Central memory CD4-positive, alpha-beta T cell (primary cell): ENCODE data around the gene FOXC2.

Source experiments
- DNase-seq: peaks from one replicate; pipeline ENCODE4 v3.0.0; 2022

The FOXC2 gene

DNA sequence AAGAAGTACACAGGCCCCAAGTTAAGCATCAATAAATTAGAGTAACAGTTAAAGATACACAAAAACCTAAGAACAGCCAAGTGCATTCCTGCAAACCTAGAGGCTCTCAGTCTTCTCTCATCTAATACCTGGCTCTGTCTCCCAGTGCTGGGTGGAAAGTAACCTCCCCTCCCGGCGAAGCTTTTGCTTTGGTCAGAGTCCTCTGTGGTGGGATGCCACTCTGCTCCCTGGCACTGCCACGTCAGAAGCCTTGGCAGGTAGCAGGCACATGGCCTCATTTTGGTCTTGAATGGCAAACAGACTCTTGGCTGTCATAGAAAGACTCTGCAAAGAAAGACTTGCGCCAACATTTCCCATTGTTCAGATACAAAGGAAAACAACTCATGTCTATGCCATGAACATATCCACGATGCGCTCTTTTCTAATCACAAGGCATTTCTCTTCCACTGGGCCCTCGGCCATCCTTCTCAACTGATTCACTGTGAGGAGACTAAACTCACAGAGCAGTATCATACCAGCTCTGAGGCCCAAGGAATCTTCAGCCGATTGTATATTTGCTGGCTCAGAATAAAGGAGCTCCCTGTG, 32.8 kb upstream of the FOXC2 start:
- DNase-seq: no peak

DNA sequence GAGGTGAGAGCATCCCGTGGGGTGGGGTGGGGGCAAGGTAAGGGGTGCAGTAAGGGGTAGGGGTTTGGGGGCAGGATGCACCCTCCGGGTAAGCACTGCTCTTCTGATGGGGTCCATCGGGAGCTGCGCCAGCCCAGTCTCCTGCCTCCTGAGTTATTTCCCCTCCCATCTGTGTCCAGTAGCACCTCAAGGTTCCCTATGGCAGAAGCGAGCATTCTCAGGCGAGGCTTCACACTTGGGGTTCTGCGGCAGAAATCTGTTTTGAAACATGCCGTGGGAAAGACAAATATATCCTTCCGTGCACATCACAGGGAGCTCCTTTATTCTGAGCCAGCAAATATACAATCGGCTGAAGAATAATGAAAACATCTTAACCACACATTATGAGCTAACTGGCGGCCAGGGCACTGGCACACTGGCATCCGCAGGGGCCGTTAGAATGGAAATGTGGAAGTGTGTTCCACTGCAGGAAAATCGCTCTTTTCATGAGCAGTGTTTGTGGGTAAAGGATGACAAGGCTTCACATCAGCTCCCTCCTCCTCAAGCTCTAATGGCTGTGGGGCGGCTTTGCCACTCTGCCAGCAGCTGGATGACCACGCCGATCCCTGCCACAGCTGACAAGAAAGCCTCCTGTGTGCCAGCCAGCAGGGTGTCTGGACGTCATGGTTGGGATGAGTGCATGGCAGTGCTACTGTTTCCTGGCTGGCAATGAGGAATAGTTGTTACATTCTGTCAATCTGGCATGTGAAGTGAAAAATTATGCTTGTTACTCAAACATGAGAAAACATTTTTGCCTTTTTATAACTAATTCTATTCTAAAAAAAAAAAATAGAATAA, 31.6 kb upstream of the FOXC2 start:
- DNase-seq: no peak

DNA sequence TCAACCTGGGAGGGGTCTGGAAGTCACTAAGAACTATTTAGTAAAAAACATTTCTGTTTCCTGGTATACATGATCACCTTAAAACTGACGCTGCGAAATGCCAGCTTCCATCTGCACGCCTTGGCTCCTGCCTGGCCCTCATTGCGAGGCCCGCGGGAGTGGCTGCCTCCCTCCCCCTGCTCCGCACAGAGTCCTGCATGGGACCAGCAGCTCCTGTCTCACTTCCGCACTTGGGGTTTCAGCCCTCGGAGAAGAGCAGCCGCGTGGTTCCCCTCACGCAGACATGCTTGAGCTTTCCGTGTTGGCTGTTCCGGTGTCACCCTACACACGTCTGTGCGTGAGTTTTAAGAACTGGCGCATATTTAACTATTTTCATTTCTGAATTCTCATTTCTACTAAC, 30.0 kb upstream of the FOXC2 start:
- DNase-seq: no peak

DNA sequence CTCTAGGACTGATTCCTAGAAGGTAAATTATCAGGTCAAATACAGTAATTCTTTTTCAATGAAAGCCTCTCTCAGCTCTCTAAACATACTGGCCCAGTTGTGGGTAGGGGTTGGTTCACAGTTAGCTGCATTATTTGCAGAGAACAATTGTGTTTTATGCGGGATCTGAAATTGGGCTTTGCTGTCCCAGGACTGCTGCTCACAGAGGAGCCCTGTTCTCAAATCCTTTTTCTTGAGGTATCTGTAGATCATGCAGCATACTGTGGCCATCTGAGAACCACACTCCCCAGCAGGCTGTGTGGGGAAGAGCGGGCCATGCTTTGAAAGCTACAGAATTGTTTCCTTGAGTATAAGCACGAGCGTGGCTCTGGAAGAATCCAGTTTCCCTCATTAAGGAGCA, 29.1 kb upstream of the FOXC2 start:
- no peak for DNase-seq

DNA sequence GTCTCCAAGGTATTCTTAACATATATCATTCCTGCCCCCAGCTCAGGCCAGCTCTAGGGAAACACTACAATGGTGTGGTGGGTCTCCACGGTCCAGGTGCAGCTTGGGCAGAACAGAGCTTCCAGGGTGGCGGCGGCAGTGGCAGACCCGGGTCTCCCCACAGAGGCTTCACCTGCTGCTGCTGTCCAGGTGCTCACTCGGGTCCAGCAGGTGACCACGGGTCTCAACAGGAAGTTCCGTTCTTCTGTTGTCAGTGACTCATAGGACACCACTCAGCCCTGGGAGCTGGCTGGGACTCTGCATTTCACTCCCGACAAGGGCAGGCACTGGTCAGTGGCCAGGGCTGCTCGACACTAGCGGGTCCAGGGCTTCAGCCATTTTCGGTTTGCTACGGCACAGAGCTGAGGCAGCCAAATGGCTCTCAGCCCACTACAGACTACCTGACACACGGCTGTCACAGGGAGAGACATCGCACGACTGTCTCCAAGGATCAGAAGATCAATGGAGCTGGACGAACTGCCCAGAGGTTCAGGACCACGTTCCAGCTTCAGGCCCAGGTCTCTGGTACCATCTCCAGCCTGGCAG, 28.3 kb upstream of the FOXC2 start:
- no peak for DNase-seq

DNA sequence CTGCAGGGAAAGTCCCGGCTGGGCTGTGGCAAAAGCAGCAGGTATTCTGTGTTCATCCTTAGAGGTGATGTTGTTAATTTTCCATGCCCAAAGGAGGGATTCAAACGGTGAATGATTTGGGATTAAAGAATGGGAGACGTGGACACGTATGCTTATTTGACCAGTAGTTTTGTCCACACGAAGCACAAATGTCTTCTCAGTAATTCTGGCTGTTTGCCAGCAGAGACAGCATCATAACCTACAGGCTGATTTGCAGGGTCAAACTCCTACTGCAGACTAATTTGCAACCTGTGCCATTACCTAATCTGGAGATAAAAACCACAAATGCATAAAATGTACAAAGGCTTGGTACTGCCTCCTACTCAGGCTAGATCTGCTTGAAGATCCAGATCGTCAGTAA, 25.7 kb upstream of the FOXC2 start:
- no peak for DNase-seq

DNA sequence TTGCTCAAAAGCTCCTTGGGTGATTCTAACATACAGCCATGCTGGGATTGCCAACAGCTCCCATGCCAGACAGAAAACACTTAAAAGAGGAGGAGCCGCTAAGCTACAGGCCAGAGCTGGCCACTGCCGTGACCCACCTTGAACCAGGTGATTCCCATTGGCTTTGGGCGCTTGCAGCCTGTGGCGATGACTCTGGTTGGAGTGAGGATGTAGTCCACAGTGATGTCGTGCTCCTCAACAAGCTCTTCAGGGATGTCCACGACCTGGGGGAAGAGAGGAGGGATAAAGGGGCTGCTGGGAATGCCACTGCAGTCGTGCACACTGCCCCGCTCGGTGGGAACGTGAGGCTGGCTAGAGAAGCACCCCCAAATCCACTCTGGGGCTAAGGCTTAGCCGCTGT, 25.1 kb upstream of the FOXC2 start:
- no peak for DNase-seq

DNA sequence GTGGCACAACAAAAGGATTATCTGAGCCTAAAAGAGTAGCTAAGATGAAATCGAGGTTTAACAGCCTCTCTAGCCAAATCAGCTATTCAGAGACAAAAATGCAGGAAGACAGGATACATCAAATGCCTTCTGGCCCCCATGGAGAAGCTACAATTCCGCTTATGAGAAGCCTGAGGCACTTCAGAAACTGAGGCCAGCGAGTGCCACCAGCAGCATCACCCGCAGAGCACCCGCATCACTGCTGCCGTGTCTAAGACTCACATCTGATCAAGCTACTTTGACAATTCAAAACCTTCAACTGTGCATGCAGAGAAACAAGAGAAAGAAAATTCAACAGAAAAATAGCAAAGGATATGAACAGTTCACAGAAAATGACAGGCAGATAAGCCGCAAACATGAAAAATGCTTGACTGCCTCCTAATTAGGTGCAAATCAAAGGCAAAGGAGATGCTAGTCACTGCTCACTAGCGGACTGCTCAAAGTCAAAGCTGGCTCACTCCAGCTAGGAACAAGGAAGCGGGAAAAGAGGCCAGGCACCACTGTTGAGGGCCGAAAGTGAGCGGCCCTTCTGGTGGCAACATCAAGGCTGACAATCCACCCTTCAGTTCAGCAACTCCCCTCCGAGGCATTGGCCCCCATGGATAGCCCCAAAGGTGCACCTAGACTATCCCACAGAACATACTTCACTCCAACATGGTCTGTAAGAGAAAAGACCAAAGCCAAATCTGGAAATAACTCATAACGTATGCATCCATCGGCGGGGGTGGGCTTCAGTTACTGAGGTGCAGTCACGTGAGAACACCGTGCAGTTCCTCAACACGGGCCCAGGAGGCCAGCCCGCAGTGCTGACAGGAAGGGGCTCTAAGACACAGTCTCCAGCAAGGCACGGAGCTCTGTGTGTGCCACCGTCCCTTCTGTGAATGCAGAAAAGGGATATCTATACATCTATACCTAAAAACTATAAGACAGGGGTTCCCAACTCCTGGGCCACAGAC, 23.6 kb upstream of the FOXC2 start:
- DNase-seq: no peak

DNA sequence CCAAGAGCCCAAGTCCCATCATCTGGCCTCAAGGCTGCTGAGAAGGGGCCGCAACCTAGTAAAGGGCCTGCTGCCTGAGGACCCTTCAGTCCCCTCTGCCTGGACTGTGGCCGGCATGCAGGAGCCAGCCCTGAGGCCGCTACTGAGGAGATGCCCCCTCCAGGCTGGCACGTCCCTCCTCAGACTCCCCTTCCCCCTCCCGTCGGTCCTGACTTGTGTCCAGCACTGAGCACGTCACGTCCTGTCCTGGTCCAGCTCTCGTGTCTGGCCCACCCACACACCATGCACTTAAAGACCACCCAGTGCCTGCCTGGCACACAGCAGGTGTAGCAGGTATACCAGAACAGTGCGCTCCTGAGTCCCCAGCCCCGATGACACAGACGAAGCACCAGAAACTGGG, 21.1 kb upstream of the FOXC2 start:
- DNase-seq: no peak

DNA sequence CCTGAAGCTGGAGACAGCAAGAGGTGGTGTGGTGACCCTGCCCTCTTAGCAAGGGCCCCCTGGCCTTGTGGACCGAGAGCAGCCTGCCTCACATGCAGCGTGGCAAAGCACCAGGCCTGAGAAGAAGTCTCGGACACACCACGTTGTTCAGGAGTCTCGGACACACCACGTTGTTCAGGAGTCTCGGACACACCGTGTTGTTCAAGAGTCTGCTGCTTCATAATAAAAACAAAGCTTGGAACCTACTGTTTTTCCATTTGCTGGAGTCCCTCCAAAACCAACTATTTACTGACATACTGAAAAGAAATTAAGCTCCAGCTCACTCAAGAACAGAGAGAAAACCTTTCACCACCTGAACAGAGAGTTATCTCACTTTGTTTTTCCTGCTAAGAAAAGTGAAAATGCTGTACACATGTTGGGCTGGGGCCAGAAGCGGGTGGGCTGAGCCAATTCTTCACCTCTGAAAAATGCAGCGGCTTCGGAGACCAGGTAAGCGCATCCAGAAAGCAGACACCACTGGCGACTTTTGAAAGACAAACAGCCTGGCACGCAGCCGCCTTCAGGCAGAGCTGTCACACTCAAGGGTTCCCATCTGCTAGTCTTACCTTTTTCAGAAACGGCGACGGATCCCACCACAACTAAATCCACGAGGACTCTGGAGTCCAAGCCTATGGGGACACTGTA, 20.5 kb upstream of the FOXC2 start:
- DNase-seq: no peak

DNA sequence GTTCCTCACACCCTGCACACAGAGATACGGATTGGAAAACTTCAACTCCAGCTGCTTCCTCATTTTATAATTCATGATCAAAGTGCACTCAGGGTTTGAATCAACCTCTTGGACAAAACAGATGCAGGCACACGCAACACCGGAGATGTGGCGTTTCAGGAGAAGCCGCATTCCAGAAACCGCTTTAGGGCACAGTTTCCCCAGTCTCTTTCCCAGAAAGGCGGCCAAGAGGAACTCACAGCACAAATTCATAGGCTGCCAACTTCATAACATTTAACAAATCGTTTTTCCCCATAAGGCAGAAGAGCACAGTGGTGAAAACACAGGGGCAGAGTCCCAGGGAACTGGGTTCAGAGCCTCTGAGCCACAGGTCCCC, 20.0 kb upstream of the FOXC2 start:
- DNase-seq: no peak

DNA sequence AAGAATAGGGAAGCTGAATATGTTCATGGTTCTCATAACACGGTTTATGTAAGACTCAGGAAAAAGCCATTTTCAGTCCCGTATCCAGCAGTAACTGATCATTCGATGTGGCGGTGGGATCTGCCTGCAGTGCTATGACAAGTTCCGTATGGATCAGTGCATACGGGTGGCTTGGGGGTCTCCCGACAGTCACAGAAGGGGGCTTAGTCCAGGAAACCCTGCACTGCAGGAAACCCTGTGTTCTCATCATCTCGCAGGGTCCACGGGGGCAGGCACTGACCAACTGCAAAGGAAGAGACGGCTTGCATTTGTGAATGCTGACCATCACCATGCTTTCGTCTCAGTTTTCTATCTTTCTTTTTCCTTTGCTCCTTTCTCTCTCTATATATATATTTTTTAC, 19.3 kb upstream of the FOXC2 start:
- no peak for DNase-seq

DNA sequence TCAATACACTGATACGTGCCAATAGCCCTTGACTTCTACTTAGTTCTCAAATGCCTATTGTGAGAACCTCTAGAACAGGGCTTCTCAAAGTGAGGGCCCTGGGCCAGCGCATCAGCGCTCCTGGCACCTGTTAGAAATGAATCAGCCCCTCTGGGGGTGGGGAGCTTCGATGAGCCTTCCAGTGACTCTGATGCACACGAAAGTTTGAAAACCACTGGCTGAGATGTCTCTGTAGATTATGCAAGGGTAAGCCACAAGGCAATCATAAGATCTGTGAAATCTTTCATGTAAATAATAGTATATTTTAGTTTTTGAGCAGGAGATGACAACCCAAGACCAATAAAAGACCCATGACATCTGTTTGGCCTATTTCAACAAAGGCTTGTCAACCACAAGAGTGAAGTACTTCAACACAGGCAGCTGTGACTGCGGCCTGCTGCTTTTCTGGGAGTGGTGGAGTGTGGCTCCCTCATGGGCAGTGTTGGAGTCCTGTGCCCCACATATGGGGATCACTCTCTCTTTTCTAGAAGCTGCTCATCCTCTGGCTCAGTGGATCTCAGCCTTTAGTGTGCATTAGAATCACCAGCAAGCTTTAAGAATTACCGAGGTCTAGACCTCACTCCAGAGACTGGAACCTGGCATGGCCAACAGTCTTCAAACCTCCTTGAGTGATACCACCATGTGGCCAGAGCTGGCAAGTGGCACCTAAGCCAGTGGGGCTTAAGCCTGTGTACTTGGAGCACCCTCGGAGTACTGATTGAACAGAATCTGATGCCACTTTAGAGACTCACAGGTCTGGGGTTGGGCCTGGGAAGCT, 17.3 kb upstream of the FOXC2 start:
- DNase-seq: no peak

DNA sequence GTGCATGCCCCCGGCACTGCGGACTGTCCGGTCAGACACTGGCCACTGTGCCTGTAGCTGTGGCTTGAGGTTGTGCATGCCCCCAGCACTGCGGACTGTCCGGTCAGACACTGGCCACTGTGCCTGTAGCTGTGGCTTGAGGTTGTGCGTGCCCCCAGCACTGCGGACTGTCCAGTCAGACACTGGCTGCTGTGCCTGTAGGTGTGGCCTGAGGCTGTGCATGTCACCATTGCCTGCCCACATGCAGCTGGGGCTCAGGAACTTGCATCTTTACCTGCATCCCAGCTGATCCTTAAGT, 16.8 kb upstream of the FOXC2 start:
- DNase-seq: no peak

DNA sequence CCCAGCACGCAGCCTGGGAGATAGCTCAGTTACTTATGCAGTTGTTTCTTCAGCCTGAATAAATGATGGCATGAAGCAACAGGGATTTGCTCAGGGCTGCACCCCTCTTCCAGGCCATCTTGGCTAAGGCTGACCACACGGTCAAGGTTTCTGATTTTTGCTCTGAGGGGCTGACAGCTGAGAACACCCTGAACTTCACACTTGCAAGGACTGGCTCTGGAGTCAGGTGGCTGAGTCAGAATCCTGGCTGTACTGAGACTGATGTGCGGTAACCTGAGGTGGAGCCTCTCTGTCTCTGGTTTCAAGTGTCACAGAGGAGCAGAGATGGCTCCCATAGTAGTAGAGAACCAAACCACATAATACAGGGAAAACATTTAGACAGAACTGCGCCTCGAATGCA, 16.3 kb upstream of the FOXC2 start:
- no peak for DNase-seq

DNA sequence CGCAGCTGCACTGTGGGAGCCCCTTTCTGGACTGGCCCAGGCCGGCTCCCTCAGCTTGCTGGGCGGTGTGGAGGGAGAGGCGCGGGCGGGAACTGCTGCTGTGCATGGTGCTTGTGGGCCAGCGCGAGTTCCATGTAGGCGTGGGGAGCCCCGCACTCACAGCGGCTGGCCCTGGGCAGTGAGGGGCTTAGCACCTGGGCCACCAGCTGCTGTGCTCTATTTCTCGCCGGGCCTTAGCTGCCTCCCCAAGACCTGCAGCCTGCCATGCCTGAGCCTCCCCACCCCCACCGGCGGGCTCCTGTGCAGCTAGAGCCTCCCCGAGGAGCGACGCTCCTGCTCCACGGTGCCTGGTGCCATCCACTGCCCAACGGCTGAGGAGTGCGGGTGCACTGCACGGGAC, 13.3 kb upstream of the FOXC2 start:
- DNase-seq: no peak

DNA sequence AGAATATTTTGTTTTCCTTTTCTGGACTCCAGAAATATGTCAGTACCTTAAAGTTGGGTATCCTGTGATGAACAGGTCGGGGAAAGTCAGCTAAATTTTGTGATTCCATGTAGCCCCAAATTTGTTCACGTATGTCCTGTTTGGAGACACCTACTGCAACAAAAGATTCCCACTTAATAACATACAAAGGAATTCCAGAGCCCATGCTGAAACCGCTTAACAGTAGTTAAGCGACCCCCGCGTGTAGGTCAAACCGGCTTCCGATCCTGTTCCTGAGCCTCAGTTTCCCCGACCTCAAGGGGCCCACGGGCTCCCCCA, 12.1 kb upstream of the FOXC2 start:
- no peak for DNase-seq

DNA sequence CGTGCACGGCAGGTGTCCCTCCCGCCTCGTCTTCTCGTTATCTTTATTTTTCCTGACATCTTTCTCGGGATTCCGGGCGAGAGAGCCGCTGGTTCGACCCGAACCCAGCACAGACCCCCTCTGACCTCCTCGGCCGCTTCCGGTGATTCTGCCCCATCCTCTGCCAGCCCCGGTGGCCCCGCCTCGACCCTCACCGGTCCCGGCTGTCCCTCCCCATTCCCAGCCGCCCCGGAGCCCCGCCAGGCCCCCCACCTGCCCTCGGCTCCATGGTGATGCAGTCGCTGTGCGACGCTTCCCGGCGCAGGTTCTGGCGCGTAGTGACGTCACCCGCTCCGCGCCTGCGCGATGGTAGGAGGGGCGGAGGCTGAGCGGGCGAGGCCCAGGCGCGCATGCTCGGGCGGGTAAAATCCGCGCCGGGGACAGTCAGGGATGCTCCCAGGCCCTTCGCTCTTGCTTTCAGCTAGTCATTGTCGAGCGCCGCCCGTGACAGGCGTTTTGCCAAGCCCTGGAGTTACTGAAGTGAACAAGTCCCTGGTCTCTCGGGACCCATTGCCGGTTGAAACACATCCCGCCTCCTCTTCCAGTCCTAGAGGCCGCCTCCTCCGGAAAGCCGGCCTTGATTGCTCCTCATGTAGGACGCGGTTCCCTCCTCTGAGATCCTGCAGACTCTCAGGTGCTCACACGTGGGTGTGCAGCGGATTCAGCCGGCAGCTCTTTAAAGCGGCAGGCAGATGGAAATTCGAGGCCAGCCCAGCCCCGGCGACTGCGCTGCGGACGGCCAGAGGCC, 11.5 kb upstream of the FOXC2 start, which contains the start of gene MTHFSD:
Gene MTHFSD, minus strand, starts transcription at position 319 of the 787 bp plus-strand sequence. Its CDS starts 51 bp downstream, at position 268.
- DNase-seq: peak; percentile 94

DNA sequence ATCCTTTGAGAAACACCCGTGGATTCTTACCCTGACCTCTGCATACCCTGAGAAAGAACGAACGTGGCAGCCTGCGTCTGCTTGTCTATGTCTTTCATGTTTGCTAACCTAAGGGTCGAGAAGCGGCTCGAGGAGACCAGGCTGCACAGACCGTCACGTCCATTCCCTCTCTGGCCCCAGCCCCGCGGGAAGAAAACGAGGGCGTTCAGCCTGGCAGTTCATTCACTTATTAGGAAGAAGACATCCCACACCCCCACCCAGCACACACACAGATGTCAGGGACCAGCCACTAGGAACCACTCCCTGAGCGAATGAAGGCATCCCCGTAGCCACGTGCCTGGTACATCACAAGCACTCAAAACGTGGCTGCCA, 10.9 kb upstream of the FOXC2 start:
- no peak for DNase-seq

DNA sequence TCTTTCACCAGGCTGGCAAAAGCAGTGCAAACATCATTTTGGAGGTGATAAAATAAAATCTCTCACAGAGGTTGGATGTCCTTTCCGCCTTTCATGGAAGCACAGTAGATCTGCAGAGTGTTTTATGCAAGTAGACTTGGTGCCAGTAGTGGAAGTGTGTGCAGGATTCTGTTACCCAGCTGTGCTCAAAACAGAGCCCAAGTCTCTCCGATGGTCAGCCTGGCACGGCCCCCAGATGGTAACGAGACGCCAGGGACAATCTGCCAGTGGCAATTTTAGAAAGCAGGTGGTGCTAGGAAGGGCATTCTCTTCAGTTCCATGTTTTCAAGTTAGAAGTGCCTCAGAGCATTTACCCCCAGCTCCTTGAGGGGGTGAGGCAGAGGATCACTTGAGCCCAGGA, 10.1 kb upstream of the FOXC2 start:
- DNase-seq: no peak

DNA sequence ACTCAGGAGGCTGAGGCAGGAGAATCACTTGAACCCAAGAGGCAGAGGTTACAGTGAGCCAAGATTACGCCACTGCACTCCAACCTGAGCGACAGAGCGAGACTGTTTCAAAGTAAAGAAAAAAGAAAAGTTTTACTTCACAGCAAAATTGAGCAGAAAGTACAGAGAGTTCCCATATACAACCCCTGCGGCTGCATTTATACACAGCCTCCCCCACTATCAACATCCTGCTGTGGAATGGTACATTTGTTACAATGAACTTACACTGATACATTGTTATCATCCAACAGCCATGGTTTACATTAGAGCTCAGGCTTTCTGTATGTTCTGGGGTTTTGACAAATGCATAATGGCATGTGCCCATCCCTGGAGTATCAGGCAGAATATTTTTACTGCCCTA, 9.0 kb upstream of the FOXC2 start:
- no peak for DNase-seq
